GM19239 (cell line): ENCODE results near the gene MYO10.
"Not testable (repeated sequence)": the region's sequence is repeated elsewhere in the genome, so short reads cannot be mapped to it uniquely, and the experiment has no call there.

ENCODE experiments used
- DNase-seq: peaks from one replicate; pipeline ENCODE4 v3.0.0; 2011; ENCODE audit warnings: low spot score; ENCODE audit not compliant: insufficient read length
- FAIRE-seq: peaks from 2 replicates; lab custom pipeline; 2011; peaks lifted over from hg19 to GRCh38; lab: Jason Lieb, UNC

The MYO10 gene

DNA sequence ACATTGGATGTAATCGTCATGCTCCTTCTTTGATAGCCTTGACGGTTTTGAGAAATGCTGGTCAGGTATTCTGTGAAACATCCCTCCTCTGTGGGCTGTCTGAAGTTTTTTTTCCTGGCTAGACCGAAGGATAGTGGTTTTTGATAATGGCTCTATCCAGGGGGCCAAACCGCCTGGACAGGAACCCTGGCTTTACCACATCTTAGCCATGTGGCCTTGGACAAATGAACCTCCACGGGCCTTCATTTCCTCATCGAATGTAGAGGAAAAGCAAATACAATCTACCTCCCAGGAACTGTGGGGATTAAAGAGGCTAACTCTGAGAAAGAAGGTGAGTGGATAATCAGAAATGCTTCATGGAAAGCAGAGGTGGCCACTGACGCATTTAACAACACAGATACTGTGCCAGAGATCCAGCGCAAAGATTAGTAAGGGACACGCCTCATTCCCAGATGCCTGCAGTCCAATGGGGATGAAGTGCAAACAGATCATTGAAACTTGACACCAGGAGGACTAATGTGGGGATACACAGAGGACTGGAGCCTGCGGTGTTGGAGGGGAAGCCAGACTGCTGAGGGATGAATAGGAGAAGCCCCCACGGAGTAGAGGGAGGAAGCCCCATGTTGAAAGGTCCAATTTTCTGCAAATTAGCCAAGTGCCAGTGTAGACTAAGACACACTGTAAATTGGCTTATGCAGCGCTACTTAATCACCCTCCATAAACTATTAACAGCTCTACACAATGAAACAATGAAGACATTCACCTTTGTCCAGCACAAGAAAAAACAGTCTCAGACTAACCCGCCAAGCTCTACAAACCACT is 41.6 kb downstream of the MYO10 start:
- FAIRE-seq = no peak
- no peak for DNase-seq

DNA sequence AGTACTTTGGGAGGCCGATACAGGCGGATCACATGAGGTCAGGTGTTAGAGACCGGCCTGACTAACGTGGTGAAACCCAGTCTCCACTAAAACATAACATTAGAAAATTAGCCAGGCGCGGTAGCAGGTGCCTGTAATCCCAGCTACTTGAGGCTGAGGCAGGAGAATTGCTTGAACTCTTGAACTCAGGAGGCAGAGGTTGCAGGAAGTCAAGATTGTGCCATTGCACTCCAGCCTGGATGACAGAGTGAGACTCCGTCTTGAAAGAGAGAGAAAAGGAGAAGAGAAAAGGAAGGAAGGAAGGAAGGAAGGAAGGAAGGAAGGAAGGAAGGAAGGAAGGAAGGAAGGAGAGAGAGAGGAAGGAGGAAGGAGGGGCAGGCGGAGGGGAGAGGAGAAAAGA is 45.1 kb downstream of the MYO10 start:
- FAIRE-seq (no peak), DNase-seq (no peak)

DNA sequence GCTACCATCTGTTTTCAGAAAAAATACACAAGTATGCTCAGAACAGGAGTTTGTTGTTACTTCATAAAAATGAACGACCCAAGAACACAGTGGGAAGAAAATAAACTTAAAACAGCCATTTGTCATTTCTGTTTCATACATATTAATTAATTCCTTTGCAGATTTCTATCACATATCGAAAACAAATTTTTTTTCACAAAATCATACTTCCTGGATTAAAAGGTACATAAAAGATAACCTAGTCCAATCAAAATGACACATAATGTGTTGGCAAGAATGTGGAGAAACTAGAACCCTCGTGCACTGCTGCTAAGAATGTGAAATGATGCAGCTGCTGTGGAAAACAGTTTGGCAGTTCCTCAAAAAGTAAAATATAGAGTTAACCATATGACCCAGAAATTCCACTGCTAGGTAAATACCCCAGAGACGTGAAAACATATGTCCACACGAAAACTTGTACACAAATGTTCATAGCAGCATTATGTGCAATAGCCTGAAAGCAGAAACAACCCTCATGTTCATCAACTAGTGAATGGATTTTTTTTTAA is 46.0 kb downstream of the MYO10 start:
- no peak for DNase-seq
- no peak for FAIRE-seq

DNA sequence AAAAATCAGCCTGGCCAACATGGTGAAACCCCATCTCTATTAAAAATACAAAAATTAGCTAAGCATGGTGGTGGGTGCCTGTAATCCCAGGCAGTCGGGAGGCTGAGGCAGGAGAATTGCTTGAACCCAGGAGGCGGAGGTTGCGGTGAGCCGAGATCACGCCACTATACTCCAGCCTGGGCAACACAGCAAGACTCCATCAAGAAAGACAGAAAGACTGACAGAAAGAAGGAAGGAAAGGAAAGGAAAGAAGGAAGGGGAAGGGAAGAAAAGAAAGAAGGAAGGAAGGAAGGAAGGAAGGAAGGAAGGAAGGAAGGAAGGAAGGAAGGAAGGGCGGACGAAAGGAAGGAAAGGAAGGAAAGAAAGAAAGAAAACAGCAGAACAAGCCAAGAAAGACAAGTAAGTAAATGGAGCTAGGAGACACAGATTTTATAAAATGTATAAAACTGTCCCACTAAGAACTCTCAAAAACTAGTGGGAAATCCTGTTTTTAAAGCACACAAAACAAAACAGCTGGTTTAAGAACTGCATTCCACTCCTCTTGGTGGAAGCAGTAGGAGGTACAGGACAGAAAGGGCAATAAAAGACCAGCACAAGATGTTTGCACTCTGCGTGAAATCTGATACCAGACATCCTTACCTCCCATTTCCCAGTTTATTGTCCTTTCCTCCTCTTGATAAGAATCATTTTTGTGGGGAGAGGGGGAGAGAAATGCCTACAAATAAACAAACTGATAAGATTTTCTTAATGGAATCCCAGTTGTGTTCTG is 46.7 kb downstream of the MYO10 start:
- DNase-seq (no peak), FAIRE-seq (no peak)

DNA sequence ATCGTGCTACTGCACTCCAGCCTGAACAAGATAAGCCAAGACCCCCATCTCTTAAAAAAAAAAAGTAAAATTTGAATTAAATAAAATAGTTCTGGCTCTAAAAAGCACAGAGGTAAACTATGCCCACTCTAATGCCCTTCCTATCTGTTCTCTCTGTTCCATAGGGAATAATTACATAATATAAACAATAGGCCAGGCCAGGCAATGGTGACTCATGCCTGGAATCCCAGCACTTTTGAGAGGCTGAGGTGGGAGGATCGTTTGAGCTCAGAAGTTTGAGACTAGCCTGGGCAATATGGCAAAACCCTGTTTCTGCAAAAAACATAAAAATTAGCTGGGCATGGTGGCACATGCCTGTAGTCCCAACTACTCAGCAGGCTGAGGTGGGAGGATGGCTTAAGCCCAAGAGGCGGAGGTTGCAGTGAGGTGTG is 47.4 kb downstream of the MYO10 start:
- FAIRE-seq = no peak
- DNase-seq = no peak

DNA sequence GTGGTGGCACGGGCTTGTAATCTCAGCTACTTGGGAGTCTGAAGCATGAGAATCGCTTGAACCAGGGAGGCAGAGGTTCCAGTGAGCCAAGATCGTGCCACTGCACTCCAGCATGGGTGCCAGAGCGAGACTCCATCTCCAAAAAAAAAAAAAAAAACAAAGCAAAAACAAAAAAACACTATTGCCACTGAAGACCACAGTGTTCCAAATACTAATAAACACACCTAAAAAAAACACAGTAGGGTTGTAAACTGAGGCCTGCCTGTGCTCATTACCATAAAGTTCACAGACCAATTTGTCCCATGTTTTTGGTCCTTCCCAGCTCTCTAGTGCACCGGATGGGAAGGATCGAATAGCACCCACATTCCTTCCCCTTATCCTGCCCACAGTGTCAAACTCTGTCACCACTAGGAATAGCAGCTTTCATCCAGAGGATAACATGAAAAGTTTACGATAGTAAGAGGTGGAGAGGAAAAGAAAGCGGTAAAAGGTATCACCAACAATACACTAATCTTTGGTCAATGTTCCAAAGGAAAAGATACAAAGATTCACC is 49.2 kb downstream of the MYO10 start:
- FAIRE-seq = no peak

DNA sequence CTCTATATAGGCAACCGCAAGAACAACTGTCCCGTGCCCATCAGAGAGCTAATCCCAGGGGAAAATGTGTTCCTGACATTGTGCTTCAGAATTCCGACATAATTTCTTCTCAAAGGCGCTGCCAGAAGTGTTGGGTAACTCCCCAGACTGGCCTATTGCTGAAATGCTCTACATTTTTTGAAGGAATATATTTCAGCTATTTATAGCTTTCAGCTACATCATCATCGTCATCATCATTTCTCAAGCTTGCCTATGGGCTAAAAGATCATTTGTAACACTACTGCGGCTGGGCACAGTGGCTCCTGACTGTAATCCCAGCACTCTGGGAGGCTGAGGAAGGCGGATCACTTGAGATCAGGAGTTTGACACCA is 49.7 kb downstream of the MYO10 start:
- FAIRE-seq (no peak), DNase-seq (no peak)

More for the DNA sequence above, 49.2 kb downstream of the MYO10 start:
- DNase-seq = no peak

DNA sequence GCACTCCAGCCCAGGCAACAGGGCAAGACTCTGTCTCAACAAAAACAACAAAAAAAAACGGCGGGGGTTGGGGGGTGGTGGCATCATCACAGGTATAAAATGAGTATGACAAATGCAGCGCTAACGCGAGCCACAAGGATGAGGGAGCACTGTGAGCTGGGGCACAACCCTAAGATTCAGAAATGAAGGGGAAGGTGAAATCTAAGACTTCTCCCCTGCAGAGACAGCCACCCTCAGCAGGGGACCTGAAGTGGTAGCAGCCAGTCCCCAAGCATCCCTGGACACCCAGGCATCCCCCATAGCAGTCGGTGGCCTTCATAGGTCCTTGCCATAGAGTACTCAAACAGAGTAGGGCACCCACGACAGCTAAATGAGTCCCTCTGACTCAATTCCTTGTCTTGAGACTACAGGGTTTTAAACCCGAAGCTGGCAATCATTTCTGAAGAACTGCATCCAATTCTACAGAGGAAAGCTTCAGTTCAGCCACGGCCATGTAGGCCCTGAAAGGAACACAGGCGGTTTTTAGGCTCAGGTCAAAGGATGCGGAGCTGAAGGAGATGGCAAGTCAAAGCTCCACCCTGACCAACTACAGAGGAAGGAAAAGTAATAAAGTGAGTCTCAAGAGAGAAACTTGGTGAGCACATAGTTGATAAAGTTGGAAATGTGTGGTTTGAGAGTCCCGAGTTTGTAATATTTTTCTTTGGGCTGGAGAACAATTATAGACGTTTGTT is 50.3 kb downstream of the MYO10 start:
- FAIRE-seq (no peak), DNase-seq (no peak)

DNA sequence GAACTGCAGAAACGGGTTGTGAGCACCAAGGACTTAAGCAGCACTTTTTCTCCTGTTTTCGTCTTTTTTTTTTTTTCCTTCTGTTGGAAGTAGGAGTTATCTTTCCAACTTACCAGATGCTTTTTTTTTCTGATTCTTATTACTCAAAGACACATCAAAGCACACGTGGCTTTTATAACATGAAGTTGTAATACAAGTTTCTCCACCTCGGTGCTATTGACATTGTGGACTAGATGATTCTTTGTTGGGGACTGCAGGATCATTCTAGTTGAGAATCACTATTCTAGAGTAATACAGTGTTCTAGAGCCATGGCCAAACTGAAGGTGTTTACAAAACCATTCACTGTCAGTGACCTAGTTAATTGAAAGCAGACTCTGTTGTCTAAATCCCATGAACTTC is 51.5 kb downstream of the MYO10 start:
- FAIRE-seq (no peak), DNase-seq (no peak)

DNA sequence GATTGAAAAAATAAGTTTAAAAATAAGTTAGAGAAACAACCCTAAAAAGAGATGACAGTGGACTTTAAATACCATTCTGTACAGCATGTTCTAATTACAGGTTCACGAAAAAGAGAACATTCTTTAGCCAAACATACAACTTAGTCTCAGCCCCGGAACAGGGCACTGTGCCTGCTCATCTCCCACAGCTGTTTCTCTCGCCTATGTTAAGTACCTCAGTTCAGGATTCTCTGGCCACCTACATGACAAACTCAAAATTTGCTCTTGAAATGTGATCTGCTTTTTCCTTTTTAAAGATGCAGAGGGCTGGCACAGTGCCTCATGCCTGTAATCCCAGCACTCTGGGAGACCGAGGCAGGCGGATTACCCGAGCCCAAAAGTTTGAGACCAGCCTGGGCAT is 52.3 kb downstream of the MYO10 start:
- no peak for FAIRE-seq

DNA sequence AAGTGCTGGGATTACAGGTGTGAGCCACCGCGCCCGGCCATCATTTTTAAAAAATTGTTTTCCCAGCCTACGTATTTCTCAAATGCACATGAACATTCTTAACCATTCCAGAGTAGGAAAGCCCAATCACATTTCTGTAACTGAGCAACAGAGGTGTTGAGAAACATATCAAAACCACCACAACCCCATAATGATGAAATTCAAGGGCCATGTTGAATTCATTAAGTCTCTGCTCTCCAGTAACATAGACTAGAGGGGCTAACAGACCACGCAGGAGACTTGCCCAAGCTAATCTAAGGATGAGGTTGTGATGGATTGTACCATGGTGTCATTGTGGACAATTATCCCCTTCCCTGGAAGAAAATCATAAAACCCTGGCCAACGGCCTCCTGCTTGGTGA is 52.9 kb downstream of the MYO10 start:
- DNase-seq (no peak), FAIRE-seq (no peak)

More for the DNA sequence above, 52.3 kb downstream of the MYO10 start:
- no peak for DNase-seq

DNA sequence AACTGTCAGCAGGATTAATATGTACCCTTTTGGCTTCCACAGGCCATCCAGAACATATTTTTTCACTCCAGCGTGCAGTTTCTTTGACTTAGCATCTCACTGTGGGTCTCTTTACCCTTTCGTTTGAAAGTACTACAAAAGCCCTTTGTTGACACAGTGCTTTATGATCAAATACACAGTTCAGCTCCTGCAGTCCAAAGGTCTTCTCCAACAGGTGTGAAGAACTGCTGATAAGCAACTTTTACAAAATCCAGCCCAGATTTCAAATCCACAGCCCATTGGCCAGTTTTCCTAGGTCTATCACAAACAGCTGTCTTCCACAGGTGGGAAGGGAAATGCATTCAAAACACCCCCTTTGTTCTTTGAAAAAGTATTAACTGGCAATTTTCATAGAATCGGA is 54.8 kb downstream of the MYO10 start:
- no peak for DNase-seq
- FAIRE-seq = no peak

DNA sequence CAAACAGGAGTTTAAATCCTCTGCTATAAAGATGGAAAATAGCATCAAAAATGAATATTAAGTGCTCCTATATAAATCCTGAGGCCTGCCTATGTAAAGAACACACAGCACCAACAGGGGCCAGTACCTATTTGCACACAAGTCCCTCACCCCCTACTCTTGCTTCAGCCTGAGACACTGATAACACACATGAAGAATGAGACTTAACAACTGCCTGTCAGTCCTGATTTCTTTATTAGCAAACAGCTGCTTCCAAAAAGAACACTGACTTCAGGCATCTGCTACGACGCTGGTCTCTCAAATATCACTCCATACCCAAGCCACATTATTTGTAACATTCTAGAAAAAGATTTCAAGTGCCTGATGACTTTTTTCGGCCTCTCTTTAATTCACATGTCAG is 55.5 kb downstream of the MYO10 start:
- FAIRE-seq (no peak), DNase-seq (no peak)

DNA sequence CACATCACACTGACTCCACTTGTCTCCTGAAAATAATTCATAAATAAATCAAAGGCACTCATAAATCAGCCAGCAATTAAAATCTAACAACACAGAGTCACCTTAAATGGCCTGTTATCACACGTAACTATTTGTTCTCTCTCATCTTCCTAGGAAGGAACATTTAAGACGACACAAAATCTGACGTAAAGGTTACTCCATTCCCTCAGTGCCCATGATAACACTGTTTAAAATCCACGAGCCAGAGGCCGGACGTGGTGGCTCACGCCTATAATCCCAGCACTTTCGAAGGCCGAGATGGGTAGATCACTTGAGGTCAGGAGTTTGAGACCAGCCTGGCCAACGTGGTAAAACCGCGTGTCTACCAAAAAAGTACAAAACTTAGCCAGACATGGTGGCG is 56.4 kb downstream of the MYO10 start:
- no peak for FAIRE-seq

DNA sequence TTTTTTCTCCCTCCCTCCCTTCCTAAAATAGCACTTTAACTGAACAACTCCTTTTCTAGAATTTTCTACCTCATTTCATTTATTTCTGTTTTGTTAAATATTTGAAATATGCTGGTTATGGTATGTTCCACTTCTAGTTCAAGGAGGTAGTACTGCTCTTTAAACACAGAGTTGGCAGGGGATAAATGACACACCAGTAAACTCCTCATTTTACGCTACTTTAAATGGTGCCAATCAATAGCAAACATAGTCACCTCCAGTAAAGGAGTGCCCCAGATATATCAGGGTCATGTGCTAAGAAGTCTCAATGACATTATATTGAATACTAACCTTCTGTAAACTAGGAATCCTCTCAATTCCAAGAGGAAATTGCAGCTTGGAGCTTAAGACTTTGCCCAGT is 56.9 kb downstream of the MYO10 start:
- no peak for DNase-seq
- no peak for FAIRE-seq

More for the DNA sequence above, 56.4 kb downstream of the MYO10 start:
- no peak for DNase-seq

DNA sequence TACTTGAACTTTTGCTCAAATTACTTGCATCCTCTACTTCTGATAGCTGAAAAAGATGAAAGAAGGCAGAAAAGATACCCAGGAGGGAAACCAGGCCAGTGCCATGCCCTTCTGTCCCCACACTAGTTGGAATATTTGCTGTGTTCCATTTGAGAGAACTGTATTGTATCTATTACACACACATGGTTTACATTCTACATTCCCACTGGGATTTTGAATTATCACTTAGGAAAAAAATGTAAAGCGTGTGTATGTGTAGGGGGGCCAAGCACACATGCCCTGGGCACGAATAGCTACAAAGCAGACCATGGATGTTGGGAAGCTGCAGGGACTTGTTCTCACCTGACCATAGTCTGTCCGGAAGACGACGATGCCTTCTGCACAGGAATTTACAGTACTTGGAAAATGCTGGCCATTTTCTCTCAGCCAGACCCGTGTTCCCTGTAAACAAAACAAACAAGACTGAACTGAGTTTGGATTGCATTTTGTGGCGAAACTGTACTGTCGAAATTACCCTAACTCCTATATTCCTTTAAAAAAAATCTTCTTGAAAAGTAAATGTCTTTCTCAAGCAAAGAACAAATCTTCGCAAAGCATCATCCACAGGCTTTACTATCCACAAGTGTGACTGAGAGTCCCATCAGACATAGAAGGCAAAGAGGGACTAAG is 58.7 kb downstream of the MYO10 start:
- DNase-seq (no peak), FAIRE-seq (no peak)

DNA sequence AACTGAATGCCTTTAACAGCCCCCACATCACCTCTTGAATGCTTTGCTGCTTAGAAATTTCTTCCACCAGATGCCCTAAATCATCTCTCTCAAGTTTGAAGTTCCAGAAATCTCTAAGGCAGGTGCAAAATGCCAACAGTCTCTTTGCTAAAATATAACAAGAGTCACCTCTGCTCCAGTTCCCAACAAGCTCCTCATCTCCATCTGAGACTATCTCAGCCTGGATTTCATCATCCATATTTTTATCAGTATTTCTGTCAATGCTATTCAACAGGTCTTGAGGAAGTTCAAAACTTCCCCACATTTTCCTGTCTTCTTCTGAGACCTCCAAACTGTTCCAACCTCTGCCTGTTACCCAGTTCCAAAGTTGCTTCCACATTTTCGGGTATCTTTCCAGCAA is 61.7 kb downstream of the MYO10 start:
- DNase-seq, FAIRE-seq: not testable (repeated sequence)

DNA sequence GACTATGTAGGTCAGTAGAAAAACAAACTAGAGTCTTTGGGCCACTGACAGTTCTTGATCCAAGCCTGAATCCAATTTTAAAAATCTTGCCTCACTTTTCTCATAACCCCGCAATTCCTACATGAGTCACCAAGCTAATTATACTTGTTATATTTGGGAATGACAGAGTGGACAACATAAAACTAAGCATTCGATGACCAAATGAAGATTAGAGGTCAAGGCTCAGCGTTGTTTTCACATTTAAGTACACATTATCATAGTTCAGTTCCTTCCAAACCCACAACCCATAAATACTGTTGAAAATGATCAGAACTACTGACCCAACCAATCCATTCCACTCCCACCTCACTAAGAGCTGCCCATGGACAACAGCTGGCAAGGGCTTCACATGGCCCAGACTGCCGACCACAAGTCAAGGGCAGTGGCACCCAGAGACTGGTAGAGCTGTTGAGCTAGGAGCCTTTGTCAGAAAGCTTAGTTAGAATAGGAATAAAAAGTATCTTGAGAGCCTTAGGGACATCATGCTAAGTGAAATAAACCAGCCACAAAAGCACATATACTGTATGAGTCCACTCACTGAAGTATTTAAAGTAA is 64.2 kb downstream of the MYO10 start:
- no peak for DNase-seq
- no peak for FAIRE-seq

DNA sequence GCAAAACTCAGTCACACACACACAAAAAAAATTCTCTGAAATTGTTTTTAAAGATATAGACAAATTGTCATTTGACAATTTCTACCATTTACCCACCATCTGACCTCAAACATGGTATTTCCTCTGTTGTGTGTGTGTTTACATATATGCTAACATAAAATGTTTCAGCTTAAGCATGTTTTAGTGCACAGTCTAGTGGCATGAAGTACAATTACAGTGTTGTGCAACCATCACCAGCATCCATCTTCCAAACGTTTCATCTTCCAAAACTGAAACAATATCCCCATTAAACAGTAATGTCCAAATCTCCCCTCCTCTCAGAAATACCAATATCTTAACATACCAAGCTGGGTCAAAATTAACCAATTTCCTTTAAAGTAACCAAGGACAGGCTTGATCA is 65.2 kb downstream of the MYO10 start:
- FAIRE-seq (no peak), DNase-seq (no peak)
